GM23338 (cell line): ENCODE results near the gene ZBTB34.

Source experiments
- JUNB ChIP-seq: IDR thresholded peaks from one replicate; pipeline ENCODE4 v1.6.1; 2016; ENCODE audit warnings: antibody characterized with exemption; ENCODE audit not compliant: unreplicated experiment
- POLR2AphosphoS5 ChIP-seq: IDR thresholded peaks from 2 replicates; pipeline ENCODE4 v1.6.1; 2016; ENCODE audit warnings: antibody characterized with exemption, low read depth

- TF ChIP-seq JUNB (no peak), POLR2AphosphoS5 (no peak)
Observed at GRCh38 chr9:126875756-126876510, 15.5 kb downstream of the ZBTB34 start.
